Measurements from ENCODE around the gene ADARB2.

DNA sequence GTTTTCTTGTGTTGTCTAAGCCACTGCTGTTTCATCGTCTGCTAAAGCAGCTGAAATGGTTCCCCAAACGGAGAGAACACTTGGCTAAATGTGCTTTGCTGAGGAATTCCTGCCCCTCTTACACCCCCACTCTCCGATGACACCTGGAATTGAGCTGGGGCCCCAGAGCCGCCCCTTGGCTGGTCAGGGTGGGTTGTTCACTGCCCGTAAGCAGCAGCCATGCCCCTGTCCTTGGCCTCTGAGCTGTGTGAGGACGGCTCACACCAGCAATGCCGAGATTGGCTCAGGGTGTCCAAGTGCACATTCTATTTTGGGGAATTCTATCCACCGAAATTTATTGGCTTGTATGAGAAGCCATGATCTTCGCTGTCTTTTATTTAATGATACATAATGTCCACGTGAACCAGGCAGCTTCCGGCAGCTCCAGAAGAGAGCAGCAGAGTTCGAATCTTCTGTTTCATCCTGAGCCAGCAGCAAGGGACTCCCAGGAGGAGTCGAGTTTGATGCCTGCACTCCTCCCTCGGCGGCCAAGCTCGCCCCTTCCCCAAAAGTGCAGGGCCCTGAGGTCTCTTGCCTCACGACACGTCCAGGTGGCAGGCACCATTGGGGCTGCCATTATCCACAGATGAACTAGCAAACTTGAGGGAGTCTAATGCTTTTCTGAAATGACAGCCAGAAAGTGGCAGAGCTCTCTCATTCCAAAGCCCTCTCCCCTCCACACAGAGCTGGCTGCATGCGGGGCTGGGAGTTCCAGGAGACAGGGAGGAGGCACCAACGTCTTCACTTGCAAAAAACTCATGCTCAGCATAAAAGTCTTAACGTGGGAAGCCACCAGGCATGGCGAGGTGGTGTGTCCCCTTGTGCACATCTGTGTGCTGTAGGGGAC lies 567.1 kb downstream of the ADARB2 start:
- TF ChIP-seq ZNF449 (tag by site-specific recombination; IDR thresholded peaks at IDR 0.05) (no peak), ZNF121 (tag by site-specific recombination; IDR thresholded peaks at IDR 0.05) (no peak), ATF2 (tag by site-specific recombination; IDR thresholded peaks at IDR 0.05; ENCODE audit: low read depth) (no peak), ZBTB17 (tag by site-specific recombination; IDR thresholded peaks at IDR 0.05) (no peak), ZNF266 (tag by site-specific recombination; IDR thresholded peaks at IDR 0.05; ENCODE audit: low read depth) (no peak), ZBTB10 (tag by site-specific recombination; IDR thresholded peaks at IDR 0.05) (no peak), ZNF791 (tag by site-specific recombination; IDR thresholded peaks at IDR 0.05) (no peak), ZNF140 (tag by site-specific recombination; IDR thresholded peaks at IDR 0.05) (no peak), ZNF660 (tag by site-specific recombination; IDR thresholded peaks at IDR 0.05) (no peak), ZBTB21 (tag by site-specific recombination; IDR thresholded peaks at IDR 0.05) (no peak), ZNF274 (IDR thresholded peaks at IDR 0.05; ENCODE audit: low read length) (no peak), ZNF274 (tag by site-specific recombination; IDR thresholded peaks at IDR 0.05; ENCODE audit: borderline replicate concordance) (no peak)
